OCI-LY7 (cell line): Measurements from ENCODE around the gene SH3TC1. TPM values are rescaled to one million over a fixed set of nuclear protein-coding genes. Genes with fewer than 3 reads are reported as not detected.

ENCODE experiments used
- BruUV-seq: library from RNA; stranded (reverse); fragments of 400-500 nt; replicated peaks from 2 replicates; lab custom pipeline; 2021; lab: Mats Ljungman, UMichigan
- CTCF ChIA-PET: fragments of 300-600 bp; sonication (Branson Sonifier 250); formaldehyde crosslinking; loops from one replicate; lab custom pipeline; 2022; ENCODE audit warnings: antibody characterized with exemption; ENCODE audit not compliant: unreplicated experiment; lab: Charles Lee
- POLR2A ChIA-PET: fragments of 300-600 bp; sonication (Branson Sonifier 250); formaldehyde crosslinking; loops from one replicate; lab custom pipeline; 2022; ENCODE audit warnings: antibody characterized with exemption; lab: Charles Lee
- DNase-seq: peaks from one replicate; pipeline ENCODE4 v3.0.0-alpha.2; 2015; ENCODE audit warnings: low spot score
- H2AFZ ChIP-seq: fragments of 200-600 bp; sonication (generic), shearing (Covaris generic); 2 replicates; pipeline ENCODE4 v1.6.1; 2014; ENCODE audit warnings: mild to moderate bottlenecking, antibody characterized with exemption, low read length, moderate library complexity
- H3K27ac ChIP-seq: fragments of 200-600 bp; sonication (generic); 2 replicates; pipeline ENCODE4 v1.5.1; 2014; ENCODE audit warnings: mixed run types, low read depth, mild to moderate bottlenecking, moderate library complexity, low read length, inconsistent platforms; ENCODE audit not compliant: poor library complexity, severe bottlenecking
- H3K36me3 ChIP-seq: fragments of 200-600 bp; sonication (generic); 2 replicates; pipeline ENCODE4 v1.6.1; 2014; ENCODE audit warnings: mild to moderate bottlenecking, antibody characterized with exemption, low read length, moderate library complexity, mixed read lengths; ENCODE audit not compliant: insufficient read depth
- H3K4me1 ChIP-seq: fragments of 200-600 bp; sonication (generic); 2 replicates; pipeline ENCODE4 v1.5.1; 2014; ENCODE audit warnings: mild to moderate bottlenecking, low read length; ENCODE audit not compliant: insufficient read depth, poor library complexity, severe bottlenecking
- H3K4me2 ChIP-seq: fragments of 200-600 bp; sonication (generic); 2 replicates; pipeline ENCODE4 v1.6.1; 2014; ENCODE audit warnings: mild to moderate bottlenecking, low read length
- H3K4me3 ChIP-seq: fragments of 200-600 bp; sonication (generic); 2 replicates; pipeline ENCODE4 v1.5.1; 2014; ENCODE audit warnings: mild to moderate bottlenecking, low read depth, low read length; ENCODE audit not compliant: poor library complexity, severe bottlenecking
- H3K79me2 ChIP-seq: fragments of 200-600 bp; sonication (generic); 2 replicates; pipeline ENCODE4 v1.6.1; 2016; ENCODE audit warnings: low read depth, mild to moderate bottlenecking, low read length, moderate library complexity, mixed read lengths; ENCODE audit not compliant: insufficient read depth
- H3K9me2 ChIP-seq: fragments of 200-600 bp; sonication (generic); 2 replicates; pipeline ENCODE4 v1.6.1; 2016; ENCODE audit warnings: mild to moderate bottlenecking, low read length, mixed read lengths; ENCODE audit not compliant: insufficient read depth
- H3K9me3 ChIP-seq: fragments of 200-600 bp; sonication (generic); 2 replicates; pipeline ENCODE4 v1.6.1; 2014; ENCODE audit warnings: mild to moderate bottlenecking, mixed run types, low read length, mixed read lengths
- H4K20me1 ChIP-seq: fragments of 200-600 bp; sonication (generic); 2 replicates; pipeline ENCODE4 v1.6.1; 2014; ENCODE audit warnings: mild to moderate bottlenecking, antibody characterized with exemption, low read length, moderate library complexity, mixed read lengths; ENCODE audit not compliant: insufficient read depth
- CTCF ChIP-seq: fragments of 200-600 bp; sonication (generic); conservative IDR thresholded peaks from 2 replicates; pipeline ENCODE4 v1.5.1; 2014; ENCODE audit warnings: mild to moderate bottlenecking, antibody characterized with exemption, low read length, moderate library complexity, mixed read lengths
- EZH2phosphoT487 ChIP-seq: fragments of 200-600 bp; sonication (generic); IDR thresholded peaks from 2 replicates; pipeline ENCODE4 v1.6.1; 2018; ENCODE audit warnings: low read depth, borderline replicate concordance, mild to moderate bottlenecking, mixed run types, antibody characterized with exemption, low read length, moderate library complexity, mixed read lengths
- intact Hi-C: fragments of 100-400 bp; cut with micrococcal nuclease; formaldehyde crosslinking; loops from one replicate; pipeline ENCODE4 v1.10.0; 2022; ENCODE audit not compliant: unreplicated experiment
- total RNA-seq, 2 experiments: library from RNA; depleted of rRNA in 1 of 2; stranded (reverse); fragments of >200 nt in 1 of 2; shearing (Covaris generic) in 1 of 2; gene quantifications; 2 replicates each; pipeline ENCODE4 v1.2.3, GENCODE V29; 2014 to 2022

Gene SH3TC1
- total RNA-seq, 2 experiments from 2014 or later, result 17.5 to 42.4 TPM

GRCh38 chr4:8217871-8218270, 18.8 kb downstream of the SH3TC1 start:
- H4K20me1 ChIP-seq, result no peaks in the 10 kb centered on the region
- H3K4me3 ChIP-seq, result no peak overlapping the region
- H3K4me2 ChIP-seq, result no peak overlapping the region
- H3K4me1 ChIP-seq, result peaks cover 8% of the 10 kb centered on the region
- H3K27ac ChIP-seq, result no peak overlapping the region
- DNase-seq, result no peak
- POLR2A ChIA-PET, result no interaction called here
- CTCF ChIA-PET, result interaction anchor here (1.2 kb wide), 1 partner anchor 41 kb away, joined by 5 read pairs; no protein-coding TSS in a partner anchor
- H3K36me3 ChIP-seq, result no peaks in the 10 kb centered on the region
- no peak for TF ChIP-seq CTCF
- TF ChIP-seq EZH2phosphoT487, result no peak
- H3K9me2 ChIP-seq, result no peaks in the 10 kb centered on the region
- H3K9me3 ChIP-seq, result no peaks in the 10 kb centered on the region
- BruUV-seq, result no TSS peak
- intact Hi-C loops, result no loop called here
- no peak overlapping the region for H2AFZ ChIP-seq
- no peaks in the 10 kb centered on the region for H3K79me2 ChIP-seq

GRCh38 chr4:8218371-8219031, 19.4 kb downstream of the SH3TC1 start:
- TF ChIP-seq EZH2phosphoT487 (no peak), CTCF (no peak)
- BruUV-seq, result no TSS peak
- CTCF ChIA-PET, result interaction anchor here (1.2 kb wide), 1 partner anchor 42 kb away, joined by 5 read pairs; no protein-coding TSS in a partner anchor
- Histone ChIP-seq H3K27ac (no peak overlapping the region), H3K4me3 (no peak overlapping the region), H4K20me1 (no peaks in the 10 kb centered on the region), H3K9me2 (no peaks in the 10 kb centered on the region), H3K36me3 (no peaks in the 10 kb centered on the region), H3K9me3 (no peaks in the 10 kb centered on the region), H3K4me2 (no peak overlapping the region), H3K79me2 (no peaks in the 10 kb centered on the region), H2AFZ (no peak overlapping the region), H3K4me1 (peaks cover 8% of the 10 kb centered on the region)
- no peak for DNase-seq
- POLR2A ChIA-PET, result no interaction called here
- intact Hi-C loops, result no loop called here

- no peak overlapping the region for H3K27ac ChIP-seq
- H4K20me1 ChIP-seq, result no peaks in the 10 kb centered on the region
- H3K4me2 ChIP-seq, result no peak overlapping the region
- H3K9me2 ChIP-seq, result no peaks in the 10 kb centered on the region
- H3K79me2 ChIP-seq, result no peaks in the 10 kb centered on the region
- no peaks in the 10 kb centered on the region for H3K36me3 ChIP-seq
- no TSS peak for BruUV-seq
- H3K4me3 ChIP-seq, result no peak overlapping the region
- TF ChIP-seq EZH2phosphoT487, result no peak
- no peak for TF ChIP-seq CTCF
- POLR2A ChIA-PET, result no interaction called here
- no peak for DNase-seq
- H3K9me3 ChIP-seq, result no peaks in the 10 kb centered on the region
- no peak overlapping the region for H2AFZ ChIP-seq
- intact Hi-C loops, result no loop called here
- CTCF ChIA-PET, result interaction anchor here (0.6 kb wide), 1 partner anchor 23 kb away, joined by 3 read pairs; no protein-coding TSS in a partner anchor
- peaks cover 8% of the 10 kb centered on the region for H3K4me1 ChIP-seq
These were observed 20.1 kb downstream of the SH3TC1 start for GRCh38 chr4:8219236-8219635.
